Transverse colon (tissue), 4 donors: Measurements from ENCODE around the gene TLCD1. TPM values are rescaled to one million over a fixed set of nuclear protein-coding genes. Genes with fewer than 3 reads are reported as not detected.

Experiments used
- DNase-seq: peaks from one replicate; pipeline ENCODE4 v3.0.0-alpha.2; 2019
- H3K27ac ChIP-seq, 4 donors: fragments of 200-600 bp; sonication (generic); 2 replicates each; pipeline ENCODE4 v1.5.1; 2016 to 2018; ENCODE audit warnings: inconsistent platforms in 4 of 4
- H3K27me3 ChIP-seq: fragments of 200-600 bp; sonication (generic); 2 replicates; pipeline ENCODE4 v1.5.1; 2017; ENCODE audit warnings: inconsistent platforms
- H3K36me3 ChIP-seq, 4 donors: fragments of 200-600 bp; sonication (generic); 2 replicates each; pipeline ENCODE4 v1.5.1; 2017 to 2019; ENCODE audit warnings: inconsistent platforms in 4 of 4
- H3K4me1 ChIP-seq, 4 donors: fragments of 200-600 bp; sonication (generic); 2 replicates each; pipeline ENCODE4 v1.5.1; 2017 to 2020; ENCODE audit warnings: inconsistent platforms in 4 of 4
- H3K4me3 ChIP-seq, 4 donors: fragments of 200-600 bp; sonication (generic); 1 replicate in 1 of 4; 2 replicates in 3 of 4; pipeline versions ENCODE4 v1.5.1 to v1.6.1; 2017 to 2019; ENCODE audit warnings: inconsistent platforms in 4 of 4
- H3K9me3 ChIP-seq, 2 donors: fragments of 200-600 bp; sonication (generic); 2 replicates each; pipeline ENCODE4 v1.5.1; 2017 to 2019; ENCODE audit warnings: inconsistent platforms in 2 of 2
- CTCF ChIP-seq, 5 experiments: fragments of 200-600 bp in 3 of 5; fragments of 450-650 bp in 2 of 5; sonication (generic) in 3 of 5; IDR thresholded peaks; 1 replicate in 2 of 5; 2 replicates in 3 of 5; pipeline ENCODE4 v1.5.1; 2016 to 2017; ENCODE audit warnings: antibody characterized with exemption in 5 of 5, inconsistent platforms in 3 of 5, mild to moderate bottlenecking in 2 of 5, moderate library complexity in 1 of 5
- EP300 ChIP-seq: sonication (generic); formaldehyde crosslinking; IDR thresholded peaks from one replicate; pipeline ENCODE4 v1.6.1; 2017; ENCODE audit warnings: antibody characterized with exemption, low read depth
- POLR2A ChIP-seq: fragments of 450-650 bp; IDR thresholded peaks from one replicate; pipeline ENCODE4 v1.6.1; 2016; ENCODE audit warnings: antibody characterized with exemption, mild to moderate bottlenecking, moderate library complexity
- POLR2AphosphoS5 ChIP-seq, 3 donors: sonication (generic); formaldehyde crosslinking; IDR thresholded peaks; one replicate each; pipeline ENCODE4 v1.6.1; 2016; ENCODE audit warnings: antibody characterized with exemption in 3 of 3
- WGBS, 2 donors: methylation state at CpG; one replicate each; pipeline ENCODE4 v1.1.5; 2018; ENCODE audit warnings: low coverage in 1 of 2; 5-methylcytosine and 5-hydroxymethylcytosine counted together
- in situ Hi-C, 4 donors: fragments of 200-750 bp; cut with MboI; loops; one replicate each; pipeline versions ENCODE4 v1.15.0 to v1.15.1; 2017; ENCODE audit warnings: low sequenced_read_pairs in 3 of 4, low pct_ligation_motif_present in 1 of 4, low pct_unique_long_range_greater_than_20kb in 1 of 4
- intact Hi-C: fragments of 100-400 bp; cut with DNase I; formaldehyde crosslinking; loops from one replicate; pipeline ENCODE4 v1.15.1; 2023; ENCODE audit warnings: low total_unique reads
- total RNA-seq, 4 donors: library from RNA; depleted of rRNA; stranded (reverse); fragments of >200 nt; gene quantifications; one replicate each; pipeline ENCODE4 v1.1.0, GENCODE V29; 2016

Gene TLCD1
- total RNA-seq, 4 donors from 2014 or later: 5.6 to 11.5 TPM; not detected in 2

GRCh38 chr17:28719021-28719433 is 7.0 kb downstream of the TLCD1 start:
- DNase-seq: no peak
- H3K27me3 ChIP-seq: peaks cover 14% of the 10 kb centered on the region
- H3K36me3 ChIP-seq: peaks cover 0 to 18% (median 9%) of the 10 kb centered on the region in 4 donors
- peak overlapping the region in 3 of 4 donors; percentile 68 to 83 (median 76) for H3K4me3 ChIP-seq
- TF ChIP-seq EP300 (no peak), CTCF (IDR thresholded peaks at IDR 0.05) (no peak), POLR2AphosphoS5 (IDR thresholded peaks at IDR 0.05) (no peak), POLR2A (no peak)
- peaks cover 30 to 61% (median 46%) of the 10 kb centered on the region in 4 donors for H3K4me1 ChIP-seq
- WGBS, 2 donors: 14 to 27% methylated on average over 3 to 18 of the region's 18 CpGs
- H3K27ac ChIP-seq: peak overlapping the region; percentile 85 to 91 (median 88)
- in situ Hi-C loops (no loop called here), intact Hi-C loops (no loop called here)
- no peaks in the 10 kb centered on the region for H3K9me3 ChIP-seq

- Histone ChIP-seq H3K36me3 (peaks cover 0 to 14% (median 6%) of the 10 kb centered on the region in 4 donors), H3K9me3 (no peaks in the 10 kb centered on the region), H3K4me3 (peak overlapping the region in 3 of 4 donors; percentile 49 to 83 (median 76)), H3K27me3 (peaks cover 14% of the 10 kb centered on the region), H3K4me1 (peaks cover 30 to 60% (median 43%) of the 10 kb centered on the region in 4 donors), H3K27ac (peak overlapping the region; percentile 85 to 91 (median 88))
- TF ChIP-seq POLR2AphosphoS5 (IDR thresholded peaks at IDR 0.05) (no peak), EP300 (no peak), POLR2A (no peak), CTCF (IDR thresholded peaks at IDR 0.05) (no peak)
- intact Hi-C loops (no loop called here), in situ Hi-C loops (no loop called here)
- WGBS, 2 donors: 51 to 66% methylated on average over 9 to 18 of the region's 18 CpGs
- no peak for DNase-seq
These were observed 7.6 kb downstream of the TLCD1 start for GRCh38 chr17:28718333-28719020.

- 40% methylated on average over 40 of the region's 60 CpGs; no CpG with 5 or more reads in 1 of the 2 donors for WGBS, 2 donors
- Histone ChIP-seq H3K4me3 (peak within 1 kb of the TSS; percentile 37 to 56 (median 52)), H3K27me3 (peaks cover 14% of the 10 kb centered on the region), H3K4me1 (peaks cover 30 to 53% (median 39%) of the 10 kb centered on the region in 4 donors), H3K36me3 (peaks cover 0 to 7% (median 3%) of the 10 kb centered on the region in 4 donors), H3K9me3 (no peaks in the 10 kb centered on the region), H3K27ac (peak within 1 kb of the TSS; percentile 85 to 91 (median 88))
- peak; percentile 56 for DNase-seq
- in situ Hi-C loops (no loop called here), intact Hi-C loops (no loop called here)
- peak in 2 of 3 donors; percentile 22 to 44 for TF ChIP-seq POLR2AphosphoS5 (IDR thresholded peaks at IDR 0.05)
- TF ChIP-seq CTCF (IDR thresholded peaks at IDR 0.05): peak in 1 of 5 experiments; percentile 6
- TF ChIP-seq POLR2A: peak; percentile 38
- TF ChIP-seq EP300: no peak
These were observed 8.3 kb downstream of the TLCD1 start, which contains the start of gene RAB34 for GRCh38 chr17:28717578-28718332. Gene RAB34 (minus strand): TSS chr17:28717868. CDS start chr17:28717266, 602 bp downstream.
